ENCODE measurements around the gene CGNL1.

CGNL1 gene

DNA sequence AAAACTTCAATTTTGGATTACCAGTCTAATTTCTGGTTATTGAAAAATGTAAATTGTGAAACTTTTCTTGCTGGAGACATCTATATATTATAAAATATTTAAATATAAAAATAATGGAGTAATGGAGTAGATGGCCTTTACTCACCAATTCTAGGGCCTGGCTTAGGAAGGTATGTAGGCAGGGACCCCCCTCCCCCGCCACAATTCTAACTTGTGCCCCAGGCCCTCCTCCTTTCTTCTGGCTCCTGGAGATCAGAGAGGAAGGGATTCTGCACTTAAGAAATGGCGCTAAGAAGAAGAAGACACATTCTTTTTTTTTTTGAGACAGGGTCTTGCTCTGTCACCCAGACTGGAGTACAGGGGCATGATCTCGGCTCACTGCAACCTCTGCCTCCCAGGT, 49.5 kb downstream of the CGNL1 start:
- no peak for DNase-seq

DNA sequence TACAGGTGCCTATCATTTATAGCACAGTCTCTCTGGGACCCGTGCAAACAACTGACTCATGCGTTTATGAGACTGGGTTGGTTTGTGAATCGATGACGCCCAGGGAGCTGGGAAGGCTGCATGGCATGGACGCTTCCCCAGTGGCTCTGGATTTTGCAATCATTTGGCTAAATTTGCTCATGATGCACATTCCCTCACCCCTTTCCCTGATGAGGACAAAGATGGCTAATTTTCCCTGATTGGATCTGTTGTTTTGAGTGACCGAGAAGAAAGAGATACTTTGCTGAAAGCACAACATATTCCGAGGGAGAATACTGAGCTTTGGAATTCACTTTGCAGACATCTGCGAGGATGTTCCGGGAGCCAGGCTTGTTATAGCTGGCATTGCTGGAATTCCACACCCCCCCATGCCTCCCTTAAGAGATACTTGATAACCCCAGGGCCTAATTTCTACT, 51.1 kb downstream of the CGNL1 start:
- DNase-seq = no peak

DNA sequence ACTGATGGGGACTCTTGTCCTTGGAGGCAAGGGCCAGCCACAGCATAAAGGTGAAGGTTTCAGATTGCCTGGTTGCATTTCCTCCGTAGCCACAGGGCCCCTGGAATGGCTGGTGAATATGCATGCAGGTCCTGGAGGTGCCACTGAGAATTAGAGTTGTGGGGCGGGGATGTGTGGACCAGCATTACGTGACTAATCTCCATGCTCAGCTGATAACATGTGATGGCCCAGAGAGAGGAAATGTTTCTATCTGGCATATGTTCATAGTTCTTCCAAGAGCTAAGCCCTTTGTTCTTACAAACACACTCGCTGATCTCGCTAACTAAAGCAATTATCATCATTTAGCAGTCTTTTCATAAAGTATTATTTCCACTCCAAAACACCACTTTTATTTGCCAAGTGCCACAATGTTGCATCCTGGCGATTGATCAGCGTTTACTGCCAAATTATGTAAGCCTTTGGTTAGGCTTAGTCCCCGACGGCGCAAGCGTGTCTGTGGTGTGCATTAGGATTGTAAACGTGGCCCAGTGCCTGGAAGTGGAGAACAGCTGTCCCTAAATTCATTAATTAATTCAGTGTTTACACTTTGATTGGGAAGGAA, 55.9 kb downstream of the CGNL1 start:
- DNase-seq = no peak

DNA sequence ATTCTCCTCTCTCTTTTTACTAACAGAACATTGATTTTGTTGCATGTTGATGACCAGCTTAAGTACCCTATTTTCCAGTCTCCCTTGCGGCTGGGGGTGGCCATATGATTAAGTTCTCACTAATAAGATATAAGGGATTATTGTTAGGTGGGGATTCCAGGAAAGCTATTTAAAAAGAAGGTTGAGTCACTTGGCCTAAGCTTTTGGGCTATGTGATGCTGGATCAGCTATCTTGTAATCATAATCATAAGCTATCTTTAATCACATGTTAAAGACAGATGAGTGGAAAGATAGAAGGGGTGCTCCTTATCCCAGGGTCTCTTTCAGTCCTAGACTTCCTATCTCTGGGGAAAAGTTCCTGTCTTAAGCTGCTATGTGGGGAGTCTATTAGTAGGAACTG, 59.9 kb downstream of the CGNL1 start:
- DNase-seq = no peak

DNA sequence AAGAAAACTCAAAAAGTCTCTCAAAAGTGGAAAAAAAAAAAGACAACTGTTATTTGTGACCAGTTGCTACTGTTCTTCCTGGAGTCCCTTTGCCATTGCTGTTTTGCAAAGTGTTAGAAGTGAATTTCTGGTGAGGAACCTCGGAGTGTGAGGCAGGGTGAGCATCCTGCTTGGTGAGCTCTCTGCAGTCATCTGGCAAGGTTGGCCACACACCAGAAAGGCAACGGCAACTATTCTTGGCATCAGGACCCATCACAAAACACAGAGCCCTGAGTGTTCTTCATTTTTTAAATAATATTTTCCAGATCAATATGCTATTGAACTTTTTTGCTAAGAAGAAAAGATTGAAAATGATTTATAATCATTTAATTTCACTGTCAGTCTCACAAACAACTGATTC, 60.7 kb downstream of the CGNL1 start:
- no peak for DNase-seq

DNA sequence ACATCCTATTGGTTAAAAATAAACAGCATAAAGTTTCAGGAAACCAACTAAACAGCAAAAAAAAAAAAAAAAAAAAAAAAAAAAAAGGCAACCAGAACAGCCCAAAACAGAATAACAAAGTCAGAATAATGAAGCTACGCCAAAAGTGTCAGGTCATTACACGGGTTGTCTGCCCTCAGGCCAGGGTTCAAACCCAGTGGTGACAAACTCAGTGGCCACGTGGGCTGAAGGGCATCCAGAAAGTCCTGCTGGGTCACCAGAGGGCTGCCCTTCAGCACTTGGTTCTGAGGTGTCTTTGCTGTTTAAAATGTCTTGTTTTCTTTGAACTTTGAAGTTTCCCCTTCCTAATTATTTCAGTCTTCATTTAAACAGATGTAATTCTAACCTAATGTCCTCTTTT, 61.3 kb downstream of the CGNL1 start:
- no peak for DNase-seq

DNA sequence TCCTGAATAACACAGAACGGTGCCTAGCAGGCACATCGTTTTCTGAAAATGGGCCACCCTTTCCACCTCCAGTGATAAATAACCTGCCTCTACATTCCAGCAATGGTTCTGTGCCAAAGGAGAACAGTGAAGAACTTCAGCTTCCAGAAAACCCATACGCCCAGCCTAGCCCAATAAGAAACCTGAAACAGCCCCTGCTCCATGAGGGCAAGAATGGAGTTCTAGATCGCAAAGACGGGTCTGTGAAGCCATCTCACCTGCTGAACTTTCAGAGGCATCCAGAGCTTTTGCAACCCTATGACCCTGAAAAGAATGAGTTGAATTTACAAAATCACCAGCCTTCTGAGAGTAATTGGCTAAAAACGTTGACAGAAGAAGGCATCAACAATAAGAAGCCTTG, 61.9 kb downstream of the CGNL1 start:
- DNase-seq = no peak

DNA sequence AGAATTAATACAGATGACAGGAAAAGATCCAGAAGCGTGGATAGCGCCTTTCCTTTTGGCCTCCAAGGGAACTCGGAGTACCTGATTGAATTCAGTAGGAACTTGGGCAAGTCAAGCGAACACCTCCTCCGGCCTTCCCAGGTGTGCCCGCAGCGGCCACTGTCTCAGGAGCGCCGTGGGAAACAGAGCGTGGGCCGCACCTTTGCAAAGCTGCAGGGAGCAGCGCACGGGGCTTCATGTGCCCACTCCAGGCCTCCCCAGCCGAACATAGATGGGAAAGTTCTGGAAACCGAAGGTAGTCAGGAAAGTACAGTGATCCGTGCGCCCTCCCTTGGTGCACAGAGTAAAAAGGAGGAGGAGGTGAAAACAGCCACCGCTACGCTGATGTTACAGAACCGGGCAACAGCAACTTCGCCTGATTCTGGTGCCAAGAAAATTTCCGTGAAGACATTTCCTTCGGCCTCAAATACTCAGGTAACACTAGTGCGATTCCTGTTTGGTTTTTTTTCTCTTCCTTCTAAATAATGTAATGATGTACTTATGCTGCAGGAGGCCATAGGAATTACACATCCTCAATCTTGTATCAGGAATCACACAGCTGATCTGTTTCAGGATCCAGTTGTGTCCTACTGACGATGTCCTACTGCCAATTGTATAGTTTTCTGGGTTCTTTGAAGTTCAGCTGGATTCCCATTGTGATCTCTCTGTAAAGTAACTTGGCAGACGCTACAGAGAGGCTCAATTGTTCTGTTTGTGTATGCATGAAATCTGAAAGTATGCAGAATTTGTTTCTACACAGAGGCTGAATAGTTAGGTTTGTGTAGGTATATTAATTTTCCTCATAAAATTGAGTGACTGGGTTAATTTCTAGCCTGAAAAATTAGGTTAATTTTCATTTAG, 63.1 kb downstream of the CGNL1 start:
- no peak for DNase-seq

DNA sequence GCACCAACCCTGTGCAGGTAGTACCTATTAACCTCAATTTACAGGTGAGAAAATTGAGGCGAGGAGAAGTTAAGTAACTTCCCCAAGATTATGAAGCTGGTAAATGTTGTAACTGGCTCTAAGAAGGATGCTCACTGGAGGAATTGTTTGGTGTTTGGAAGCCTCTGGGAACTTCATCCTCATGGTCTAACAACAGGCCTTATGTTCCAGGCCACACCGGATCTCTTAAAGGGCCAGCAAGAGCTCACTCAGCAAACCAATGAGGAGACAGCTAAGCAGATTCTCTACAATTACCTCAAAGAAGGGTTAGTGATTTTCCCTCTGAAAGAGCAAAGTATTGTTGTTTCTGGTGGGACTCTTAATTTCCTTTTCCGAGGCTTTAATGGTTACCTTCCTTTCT, 63.9 kb downstream of the CGNL1 start:
- DNase-seq = no peak

DNA sequence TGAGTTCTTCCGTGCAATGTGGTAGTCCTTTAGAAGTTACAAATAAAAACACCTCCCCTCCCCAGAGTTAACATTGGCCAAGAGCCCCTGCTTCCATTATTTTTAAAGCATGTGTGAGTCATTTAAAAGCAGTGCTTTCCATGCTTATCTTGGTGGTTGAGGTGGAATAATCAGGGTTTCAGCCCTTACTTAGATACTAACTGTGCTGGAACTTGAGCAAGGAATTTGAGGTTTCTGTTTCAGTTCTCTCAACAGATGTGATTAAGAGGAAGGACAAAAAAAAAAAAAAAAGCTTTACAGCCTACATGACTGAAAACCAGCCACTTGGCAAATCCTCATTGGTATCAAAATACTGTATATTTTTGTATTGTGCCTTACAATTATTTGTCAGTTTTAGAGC, 64.5 kb downstream of the CGNL1 start:
- DNase-seq = no peak

DNA sequence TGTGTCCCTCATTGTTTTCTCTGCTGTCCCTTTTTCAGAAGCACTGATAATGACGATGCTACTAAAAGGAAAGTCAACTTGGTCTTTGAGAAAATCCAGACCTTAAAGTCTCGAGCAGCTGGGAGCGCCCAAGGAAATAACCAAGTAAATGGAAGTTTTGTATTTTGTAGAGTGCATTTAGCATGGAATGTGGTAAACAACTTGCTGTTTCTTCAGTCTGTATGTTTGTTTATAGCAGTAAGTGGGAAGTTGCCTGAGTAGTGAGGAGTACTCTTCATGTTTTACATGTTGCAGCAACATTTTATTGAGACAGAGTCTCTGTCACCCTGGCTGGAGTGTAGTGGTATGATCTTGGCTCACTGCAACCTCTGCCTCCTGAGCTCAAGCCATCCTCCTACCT, 66.0 kb downstream of the CGNL1 start:
- DNase-seq = no peak

DNA sequence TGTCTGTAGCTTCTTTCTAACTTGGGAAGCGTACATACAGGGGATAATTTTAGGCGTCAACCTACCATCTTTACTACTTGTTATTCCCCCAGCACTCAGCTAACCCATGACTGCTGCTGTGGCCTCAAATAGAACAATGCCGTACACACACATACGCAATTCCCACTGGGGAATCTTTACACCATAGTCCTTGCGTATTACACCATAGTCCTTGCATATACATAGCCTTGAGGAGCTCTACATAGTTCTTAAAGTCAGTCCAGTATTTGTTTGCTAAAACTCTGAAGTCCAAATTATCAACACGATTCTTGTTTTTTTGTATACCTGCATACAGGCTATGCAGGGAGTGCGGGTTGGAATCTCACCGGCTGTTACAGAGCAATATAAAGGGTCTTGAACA, 67.2 kb downstream of the CGNL1 start:
- no peak for DNase-seq

DNA sequence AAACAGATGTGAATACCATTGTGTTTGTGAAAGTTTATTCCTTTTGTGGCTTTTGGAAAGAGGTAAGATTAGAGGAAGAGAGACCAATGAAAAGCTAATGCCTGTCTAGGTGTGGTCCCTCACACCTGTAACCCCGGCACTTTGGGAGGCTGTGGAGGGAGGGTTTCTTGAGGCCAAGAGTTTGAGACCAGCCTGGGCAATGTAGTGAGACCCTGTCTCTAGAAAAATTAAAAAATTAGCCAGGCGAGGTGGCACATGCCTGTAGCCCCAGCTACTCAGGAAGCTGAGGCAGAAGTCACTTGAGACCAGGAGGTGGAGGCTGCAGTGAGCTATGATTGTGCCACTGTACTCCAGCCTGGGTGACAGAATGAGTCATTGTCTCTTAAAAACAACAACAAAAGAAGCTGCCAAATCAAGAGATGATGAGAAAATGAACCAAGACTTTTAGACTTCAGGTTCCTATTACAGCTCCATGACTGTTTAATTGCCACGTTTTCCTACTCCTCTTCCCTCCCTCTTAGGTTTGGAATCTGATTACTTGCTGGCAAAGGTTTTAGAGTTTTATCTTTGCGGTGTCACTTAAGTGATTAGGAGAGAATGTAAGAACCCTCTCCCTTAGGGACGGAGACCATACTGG, 68.7 kb downstream of the CGNL1 start:
- DNase-seq = no peak

DNA sequence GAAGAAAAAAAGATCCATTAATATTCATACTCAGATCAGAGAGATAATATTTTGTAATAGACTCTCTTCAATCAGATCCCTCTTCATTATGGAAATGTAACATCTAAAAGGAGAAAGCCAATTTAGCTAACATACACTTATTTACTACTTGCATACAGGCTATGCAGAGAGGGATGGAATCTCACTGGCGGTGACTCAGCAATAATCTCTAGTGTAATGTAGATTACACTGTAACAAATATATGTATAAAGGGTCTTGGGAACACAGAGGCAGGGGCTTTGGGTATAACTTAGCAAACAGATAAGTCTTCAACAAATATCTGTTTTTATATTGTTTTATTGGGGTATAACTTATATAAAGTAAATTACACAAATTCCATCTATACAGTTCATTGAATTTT, 69.6 kb downstream of the CGNL1 start:
- DNase-seq = no peak

DNA sequence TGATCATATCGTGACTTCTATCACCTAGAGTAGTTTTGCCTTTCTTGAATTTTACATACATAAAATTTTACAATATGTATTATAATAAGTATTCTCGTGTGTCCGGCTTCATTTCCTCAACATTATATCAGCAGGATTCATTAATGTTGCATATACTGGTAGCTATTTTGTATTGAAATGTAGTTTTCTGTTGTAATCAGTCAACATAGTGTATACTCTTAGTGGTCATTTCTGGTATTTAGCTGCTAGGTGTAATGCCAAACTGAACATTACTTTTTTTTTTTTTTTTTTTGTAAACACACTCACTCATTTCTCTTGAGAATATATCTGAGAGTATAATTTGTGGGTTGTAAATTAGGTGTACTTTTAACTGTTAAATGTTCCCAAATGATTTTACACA, 70.1 kb downstream of the CGNL1 start:
- DNase-seq = no peak

DNA sequence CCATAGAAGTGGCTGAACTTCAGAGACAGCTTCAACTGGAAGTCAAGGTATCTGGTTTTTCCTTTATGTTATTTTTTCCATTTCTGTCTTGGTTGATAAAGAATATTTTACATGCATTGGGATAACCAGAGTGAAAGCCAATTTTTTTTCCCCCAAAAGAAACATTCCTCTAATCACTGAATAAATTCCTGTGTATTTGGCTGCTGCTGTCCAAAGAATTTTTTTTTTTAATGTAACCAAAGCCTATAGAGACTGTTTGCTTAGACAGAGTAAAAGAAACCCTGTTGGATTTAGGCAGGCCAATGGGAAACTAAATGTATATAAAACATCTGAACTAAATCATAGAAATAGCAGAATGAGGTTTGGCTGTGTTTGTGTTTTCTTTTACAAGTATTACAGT, 75.2 kb downstream of the CGNL1 start:
- DNase-seq = no peak

DNA sequence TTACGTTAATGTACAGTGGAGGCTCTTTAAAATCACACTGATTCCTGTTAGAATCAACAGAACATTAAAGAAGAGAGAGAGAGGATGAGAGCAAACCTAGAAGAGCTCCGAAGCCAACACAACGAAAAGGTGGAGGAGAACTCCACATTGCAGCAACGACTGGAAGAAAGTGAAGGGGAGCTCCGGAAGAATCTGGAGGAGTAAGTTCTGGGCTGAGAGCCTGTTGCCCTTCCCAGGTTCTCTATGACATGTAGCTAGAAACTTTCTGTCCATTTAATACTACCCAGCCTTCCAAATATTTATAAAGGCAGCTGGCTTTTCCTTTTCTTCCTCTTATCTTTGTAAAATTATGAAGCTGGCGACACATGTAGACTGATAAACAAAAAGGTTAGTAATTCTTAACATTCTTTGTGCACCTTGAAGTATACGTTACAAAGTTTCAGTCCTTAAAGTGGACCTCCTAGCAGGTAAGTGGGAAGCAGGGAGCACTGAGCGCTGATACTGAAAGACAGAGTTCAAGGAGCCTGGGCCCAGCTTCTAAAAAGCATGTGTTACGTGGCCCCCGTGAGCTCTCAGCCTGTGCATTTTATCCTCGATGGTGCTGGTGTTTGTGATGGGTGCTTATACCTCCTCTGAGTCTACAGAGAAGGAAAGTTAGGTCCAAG, 75.9 kb downstream of the CGNL1 start:
- no peak for DNase-seq

DNA sequence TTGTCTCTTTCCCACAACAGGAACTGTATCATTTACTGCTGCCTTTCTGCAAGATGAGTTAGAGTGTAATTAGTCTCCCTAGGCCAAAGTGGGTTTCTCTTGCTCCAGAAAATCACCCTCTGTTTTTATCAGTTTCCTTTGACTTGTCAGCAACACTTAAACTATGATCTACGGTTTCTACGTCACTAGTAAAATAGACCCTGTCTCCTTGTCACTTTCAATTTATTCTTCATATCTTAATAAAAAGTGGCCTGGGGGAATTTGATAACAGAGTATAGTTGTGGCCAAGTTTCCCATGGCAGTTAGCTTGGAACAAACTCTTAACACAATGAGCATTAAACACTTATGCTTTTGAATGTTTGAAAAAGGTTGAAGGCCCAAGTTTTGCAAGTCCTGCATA, 79.6 kb downstream of the CGNL1 start:
- DNase-seq = no peak

DNA sequence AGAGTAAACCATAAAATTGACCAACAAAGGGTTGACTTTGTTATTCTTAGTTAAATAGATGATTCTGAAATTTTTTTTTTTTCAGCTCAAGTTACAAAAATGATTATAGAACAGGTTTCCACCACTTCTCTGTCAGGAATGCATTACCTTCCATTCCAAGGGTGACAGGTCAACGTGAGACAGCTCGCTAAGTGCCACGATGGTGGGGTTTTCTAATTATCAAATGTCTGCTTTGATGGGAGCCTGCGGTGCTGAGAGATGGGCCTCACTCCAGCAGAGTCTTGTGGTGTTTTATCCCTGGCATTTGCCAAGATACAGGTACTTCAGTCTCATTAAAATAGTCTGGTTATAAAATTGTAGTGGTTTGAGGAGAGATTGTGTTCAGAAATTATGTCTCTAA, 80.3 kb downstream of the CGNL1 start:
- no peak for DNase-seq

DNA sequence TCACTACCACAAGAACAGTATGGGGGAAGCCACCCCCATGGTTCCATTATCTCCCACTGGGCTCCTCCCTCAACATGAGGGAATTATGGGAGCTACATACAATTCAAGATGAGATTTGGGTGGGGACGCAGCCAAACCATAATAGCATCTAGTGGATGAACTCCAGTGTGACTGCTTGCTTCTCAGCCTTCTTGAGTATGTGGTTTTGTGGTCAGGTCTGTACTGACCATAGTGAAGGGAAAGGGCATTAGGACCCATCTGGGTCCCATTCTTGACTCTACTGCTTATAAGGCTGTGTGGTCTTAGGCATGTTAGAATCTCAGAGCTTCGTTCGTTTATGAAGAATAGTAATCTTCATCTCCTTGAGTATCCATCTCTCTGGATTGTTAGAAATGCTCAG, 81.4 kb downstream of the CGNL1 start:
- DNase-seq = no peak

DNA sequence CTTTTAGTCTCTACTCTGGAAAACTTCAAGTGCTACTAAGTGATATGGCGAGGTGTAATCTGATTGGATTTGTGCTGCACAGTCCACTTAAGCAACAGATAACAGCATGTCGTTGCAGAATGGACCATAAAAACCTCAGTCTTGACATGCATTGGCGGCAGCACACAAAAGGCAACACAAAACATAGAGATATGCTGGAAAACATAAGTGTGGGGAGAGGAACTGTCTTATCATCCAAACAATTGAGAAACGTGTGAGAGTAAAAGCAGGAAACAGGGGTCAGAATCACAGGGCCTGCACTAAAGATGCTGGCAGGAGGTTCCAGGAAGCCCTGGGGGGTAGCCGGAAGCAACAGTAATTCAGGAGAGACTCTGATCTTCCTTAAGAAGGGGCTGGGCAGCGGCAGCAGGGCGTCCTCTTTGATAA, 82.1 kb downstream of the CGNL1 start:
- no peak for DNase-seq

DNA sequence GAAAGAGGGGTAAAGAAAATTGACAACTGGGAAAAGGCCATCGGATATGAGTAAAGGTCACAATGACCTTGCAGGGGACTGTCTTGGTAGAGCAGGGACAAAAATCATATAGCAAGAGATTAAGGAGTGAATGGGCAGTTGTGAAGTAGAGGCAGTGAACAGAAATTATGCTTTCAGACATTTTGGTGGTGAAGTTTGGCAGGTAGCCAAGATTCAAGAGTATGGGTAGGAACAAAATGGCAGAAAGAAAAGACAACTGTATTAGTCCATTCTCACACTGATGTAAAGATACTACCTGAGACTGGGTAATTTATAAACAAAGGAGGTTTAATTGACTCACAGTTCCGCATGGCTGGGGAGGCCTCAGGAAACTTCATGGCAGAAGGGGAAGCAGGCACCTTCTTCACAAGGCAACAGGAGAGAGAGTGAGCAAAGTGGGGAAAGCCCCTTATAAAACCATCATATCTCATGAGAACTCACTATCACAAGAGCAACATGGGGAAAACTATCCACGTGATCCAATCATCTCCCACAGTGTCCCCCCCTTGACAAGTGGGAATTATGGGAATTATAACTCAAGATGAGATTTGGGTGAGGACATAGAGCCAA, 84.0 kb downstream of the CGNL1 start:
- no peak for DNase-seq

DNA sequence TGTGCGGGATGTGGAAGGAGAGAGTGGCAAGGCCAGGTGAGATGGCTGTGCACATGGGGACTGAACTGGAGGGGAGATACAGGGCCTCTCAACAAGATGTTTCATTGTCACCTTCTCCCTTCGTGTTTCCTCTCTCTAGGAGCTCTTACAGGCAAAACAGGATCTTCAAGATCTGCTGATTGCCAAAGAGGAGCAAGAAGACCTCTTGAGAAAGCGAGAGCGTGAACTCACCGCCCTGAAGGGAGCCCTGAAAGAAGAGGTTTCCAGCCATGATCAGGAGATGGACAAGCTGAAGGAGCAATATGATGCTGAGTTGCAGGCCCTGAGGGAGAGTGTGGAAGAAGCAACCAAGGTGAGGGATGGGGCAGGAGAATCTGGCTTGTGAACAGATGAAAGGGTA, 85.2 kb downstream of the CGNL1 start:
- DNase-seq = no peak
